T-helper 17 cell (primary cell): ENCODE results near the gene RALGAPA2. TPM values are rescaled to one million over a fixed set of nuclear protein-coding genes. Genes with fewer than 3 reads are reported as not detected.

Experiments used
- ATAC-seq: fragments of 150-1000 bp; cut with Tn5 transposase; 2 replicates; pipeline ENCODE4 v1.10.0; 2021; ENCODE audit warnings: mild to moderate bottlenecking, moderate library complexity
- DNase-seq, 3 donors: peaks; one replicate each; pipeline versions ENCODE4 v3.0.0 to v3.0.0-alpha.2; 2020 to 2021
- H3K9me3 ChIP-seq: one replicate; pipeline ENCODE4 v1.7.0; 2013; ENCODE audit warnings: low read length, mild to moderate bottlenecking; ENCODE audit not compliant: control insufficient read depth, poor library complexity, severe bottlenecking
- H3K27ac Mint-ChIP-seq: one replicate; pipeline ENCODE4 v1.8.0; 2022; ENCODE audit warnings: mild to moderate bottlenecking, moderate library complexity, mixed read lengths
- H3K27me3 Mint-ChIP-seq: one replicate; pipeline ENCODE4 v1.8.0; 2022; ENCODE audit warnings: mixed read lengths
- H3K36me3 Mint-ChIP-seq: one replicate; pipeline ENCODE4 v1.8.0; 2022; ENCODE audit warnings: low read depth, mixed read lengths
- H3K4me1 Mint-ChIP-seq: one replicate; pipeline ENCODE4 v1.8.0; 2022; ENCODE audit warnings: mild to moderate bottlenecking, mixed read lengths
- H3K4me3 Mint-ChIP-seq: one replicate; pipeline ENCODE4 v1.8.0; 2022; ENCODE audit warnings: mild to moderate bottlenecking, moderate library complexity, mixed read lengths
- total RNA-seq, 4 donors: library from RNA in 2 of 4; stranded (reverse) in 2 of 4; gene quantifications; one replicate each; pipeline ENCODE4 v1.2.3 and lab custom pipeline; 2022 to 2026

RALGAPA2 gene
- total RNA-seq, 2 donors from 2014 or later: 27.8 to 29.5 TPM

- peaks cover 12% of the 10 kb centered on the region for H3K4me1 Mint-ChIP-seq
- H3K27ac Mint-ChIP-seq: no peak overlapping the region
- H3K27me3 Mint-ChIP-seq: peaks cover 65% of the 10 kb centered on the region
Measured at GRCh38 chr20:20370094-20370575, 342.3 kb downstream of the RALGAPA2 start.

GRCh38 chr20:20369250-20370093, 343.0 kb downstream of the RALGAPA2 start:
- ATAC-seq (no peak), DNase-seq (no peak)
- Mint-ChIP-seq H3K27ac (no peak overlapping the region), H3K4me1 (peaks cover 12% of the 10 kb centered on the region), H3K36me3 (peaks cover 7% of the 10 kb centered on the region), H3K27me3 (peaks cover 64% of the 10 kb centered on the region), H3K4me3 (peak overlapping the region; percentile 86)
- no peaks in the 10 kb centered on the region for H3K9me3 ChIP-seq

More at GRCh38 chr20:20370094-20370575, 342.3 kb downstream of the RALGAPA2 start:
- H3K9me3 ChIP-seq: no peaks in the 10 kb centered on the region
- H3K4me3 Mint-ChIP-seq: peak overlapping the region; percentile 86
- H3K36me3 Mint-ChIP-seq: peaks cover 7% of the 10 kb centered on the region
- no peak for ATAC-seq
- no peak for DNase-seq

- ATAC-seq: no peak
- peaks cover 57% of the 10 kb centered on the region for H3K27me3 Mint-ChIP-seq
Measured at GRCh38 chr20:20368418-20369249, 343.8 kb downstream of the RALGAPA2 start.

GRCh38 chr20:20367575-20368417, 344.6 kb downstream of the RALGAPA2 start, which contains the start of gene INSM1:
TSS of gene INSM1 (plus strand) at chr20:20368104. CDS start at chr20:20368268, 164 bp downstream.
- ATAC-seq: no peak
- no peak within 1 kb of the TSS for H3K27ac Mint-ChIP-seq

More at GRCh38 chr20:20368418-20369249, 343.8 kb downstream of the RALGAPA2 start:
- Mint-ChIP-seq H3K36me3 (peaks cover 7% of the 10 kb centered on the region), H3K4me3 (no peak overlapping the region), H3K4me1 (peaks cover 12% of the 10 kb centered on the region), H3K27ac (no peak overlapping the region)
- no peaks in the 10 kb centered on the region for H3K9me3 ChIP-seq
- DNase-seq: no peak

GRCh38 chr20:20366876-20367574, 345.4 kb downstream of the RALGAPA2 start:
- H3K27me3 Mint-ChIP-seq: peaks cover 57% of the 10 kb centered on the region
- DNase-seq: no peak
- no peaks in the 10 kb centered on the region for H3K9me3 ChIP-seq
- ATAC-seq: no peak
- peak overlapping the region; percentile 59 for H3K4me3 Mint-ChIP-seq
- peaks cover 3% of the 10 kb centered on the region for H3K36me3 Mint-ChIP-seq
- peaks cover 12% of the 10 kb centered on the region for H3K4me1 Mint-ChIP-seq
- H3K27ac Mint-ChIP-seq: no peak overlapping the region

More at GRCh38 chr20:20367575-20368417, 344.6 kb downstream of the RALGAPA2 start, which contains the start of gene INSM1:
- no peak for DNase-seq
- H3K4me1 Mint-ChIP-seq: peaks cover 12% of the 10 kb centered on the region
- peak within 1 kb of the TSS; percentile 80 for H3K4me3 Mint-ChIP-seq
- peaks cover 57% of the 10 kb centered on the region for H3K27me3 Mint-ChIP-seq
- no peaks in the 10 kb centered on the region for H3K9me3 ChIP-seq
- peaks cover 7% of the 10 kb centered on the region for H3K36me3 Mint-ChIP-seq

GRCh38 chr20:20366551-20366875, 345.9 kb downstream of the RALGAPA2 start:
- Mint-ChIP-seq H3K27me3 (peaks cover 57% of the 10 kb centered on the region), H3K4me3 (peak overlapping the region; percentile 59)

GRCh38 chr20:20365480-20366161, 346.8 kb downstream of the RALGAPA2 start:
- Mint-ChIP-seq H3K27ac (no peak overlapping the region), H3K27me3 (peaks cover 58% of the 10 kb centered on the region), H3K4me1 (peaks cover 14% of the 10 kb centered on the region), H3K36me3 (peaks cover 3% of the 10 kb centered on the region), H3K4me3 (no peak overlapping the region)
- DNase-seq: no peak
- ATAC-seq: no peak
- H3K9me3 ChIP-seq: no peaks in the 10 kb centered on the region

More at GRCh38 chr20:20366551-20366875, 345.9 kb downstream of the RALGAPA2 start:
- Mint-ChIP-seq H3K27ac (no peak overlapping the region), H3K36me3 (peaks cover 3% of the 10 kb centered on the region), H3K4me1 (peaks cover 12% of the 10 kb centered on the region)
- no peak for DNase-seq
- no peaks in the 10 kb centered on the region for H3K9me3 ChIP-seq
- ATAC-seq: no peak

- Mint-ChIP-seq H3K27me3 (peaks cover 59% of the 10 kb centered on the region), H3K4me3 (no peak overlapping the region), H3K4me1 (peaks cover 17% of the 10 kb centered on the region), H3K27ac (no peak overlapping the region), H3K36me3 (peaks cover under 1% of the 10 kb centered on the region)
- no peaks in the 10 kb centered on the region for H3K9me3 ChIP-seq
- DNase-seq: no peak
- no peak for ATAC-seq
Measured at GRCh38 chr20:20364593-20365479, 347.6 kb downstream of the RALGAPA2 start.

- no peaks in the 10 kb centered on the region for H3K9me3 ChIP-seq
- no peak overlapping the region for H3K27ac Mint-ChIP-seq
- no peaks in the 10 kb centered on the region for H3K36me3 Mint-ChIP-seq
- peaks cover 61% of the 10 kb centered on the region for H3K27me3 Mint-ChIP-seq
- H3K4me3 Mint-ChIP-seq: no peak overlapping the region
- DNase-seq: no peak
- peaks cover 16% of the 10 kb centered on the region for H3K4me1 Mint-ChIP-seq
- ATAC-seq: no peak
Measured at GRCh38 chr20:20363799-20364592, 348.4 kb downstream of the RALGAPA2 start.

- no peak for ATAC-seq
- no peaks in the 10 kb centered on the region for H3K36me3 Mint-ChIP-seq
- H3K4me3 Mint-ChIP-seq: no peak overlapping the region
- peaks cover 16% of the 10 kb centered on the region for H3K4me1 Mint-ChIP-seq
- H3K27ac Mint-ChIP-seq: no peak overlapping the region
- peaks cover 61% of the 10 kb centered on the region for H3K27me3 Mint-ChIP-seq
- DNase-seq: no peak
- H3K9me3 ChIP-seq: no peaks in the 10 kb centered on the region
Measured at GRCh38 chr20:20363434-20363798, 349.0 kb downstream of the RALGAPA2 start.
